Mesothelial cell of epicardium (in vitro differentiated cells): ENCODE data around the gene PTPRN2. TPM values are rescaled to one million over a fixed set of nuclear protein-coding genes. Genes with fewer than 3 reads are reported as not detected.

Source experiments
- DNase-seq, 2 experiments: peaks; one replicate each; pipeline ENCODE4 v3.0.0; 2021; ENCODE audit warnings: low spot score in 2 of 2; ENCODE audit not compliant: unreplicated experiment in 2 of 2
- H3K27ac Mint-ChIP-seq: 2 replicates; pipeline ENCODE4 v1.8.0; 2021; ENCODE audit warnings: mixed read lengths
- H3K27me3 Mint-ChIP-seq: 2 replicates; pipeline ENCODE4 v1.8.0; 2021; ENCODE audit warnings: low read depth, mixed read lengths
- H3K36me3 Mint-ChIP-seq: 2 replicates; pipeline ENCODE4 v1.8.0; 2021; ENCODE audit warnings: mixed read lengths
- H3K4me1 Mint-ChIP-seq: 2 replicates; pipeline ENCODE4 v1.8.0; 2021; ENCODE audit warnings: mixed read lengths
- H3K4me3 Mint-ChIP-seq: 2 replicates; pipeline ENCODE4 v1.8.0; 2021; ENCODE audit warnings: mild to moderate bottlenecking, moderate library complexity, mixed read lengths
- H3K9me3 Mint-ChIP-seq: 2 replicates; pipeline ENCODE4 v1.8.0; 2021; ENCODE audit warnings: mixed read lengths
- total RNA-seq: library from RNA; stranded (reverse); gene quantifications from 3 replicates; pipeline ENCODE4 v1.2.1, GENCODE V29; 2021
- TF ChIP-seq, protein P1 (sequence below): fragments of 200-600 bp; sonication (generic); IDR thresholded peaks from one replicate; pipeline ENCODE4 v1.5.0; 2021; ENCODE audit warnings: antibody characterized with exemption; ENCODE audit not compliant: unreplicated experiment

PTPRN2 gene
- total RNA-seq, 1 donor from 2014 or later, result 2.2 TPM

DNA sequence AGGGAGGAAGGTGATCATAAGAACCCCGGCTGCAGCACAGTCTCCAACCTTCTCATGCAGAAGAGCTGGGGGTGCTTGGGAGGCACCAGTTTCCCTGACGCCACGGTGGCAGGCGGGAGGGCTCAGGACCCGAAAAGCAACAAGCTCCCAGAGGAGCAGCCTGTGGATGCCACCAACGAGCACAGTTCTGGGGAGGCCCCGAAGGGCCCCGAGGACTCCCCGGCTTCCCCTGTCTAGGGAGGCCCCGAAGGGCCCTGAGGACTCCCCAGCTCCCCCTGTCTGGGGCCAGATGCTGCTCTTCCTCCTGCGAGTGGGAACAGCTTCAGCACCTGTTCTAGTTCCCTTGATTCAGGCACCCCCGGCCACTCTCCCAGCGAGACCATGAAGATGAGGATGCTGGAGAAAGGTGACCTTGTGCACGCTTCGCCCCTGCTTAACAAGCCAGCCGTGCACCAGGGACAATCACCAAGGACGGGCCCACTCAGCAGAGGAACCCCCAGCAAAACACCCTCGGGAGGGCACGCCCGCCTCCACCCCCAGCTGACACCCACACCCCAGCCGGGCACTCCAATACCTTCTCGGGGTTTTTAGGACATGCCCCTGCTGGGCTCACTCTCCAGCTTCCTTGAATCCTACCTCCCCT lies 112.5 kb downstream of the PTPRN2 start:
- H3K27me3 Mint-ChIP-seq, result peaks cover 20% of the 10 kb centered on the region
- no peaks in the 10 kb centered on the region for H3K36me3 Mint-ChIP-seq
- no peak overlapping the region for H3K4me3 Mint-ChIP-seq
- DNase-seq, result no peak
- no peak overlapping the region for H3K27ac Mint-ChIP-seq
- peaks cover 2% of the 10 kb centered on the region for H3K9me3 Mint-ChIP-seq
- peaks cover 3% of the 10 kb centered on the region for H3K4me1 Mint-ChIP-seq
- TF ChIP-seq, protein P1, sequence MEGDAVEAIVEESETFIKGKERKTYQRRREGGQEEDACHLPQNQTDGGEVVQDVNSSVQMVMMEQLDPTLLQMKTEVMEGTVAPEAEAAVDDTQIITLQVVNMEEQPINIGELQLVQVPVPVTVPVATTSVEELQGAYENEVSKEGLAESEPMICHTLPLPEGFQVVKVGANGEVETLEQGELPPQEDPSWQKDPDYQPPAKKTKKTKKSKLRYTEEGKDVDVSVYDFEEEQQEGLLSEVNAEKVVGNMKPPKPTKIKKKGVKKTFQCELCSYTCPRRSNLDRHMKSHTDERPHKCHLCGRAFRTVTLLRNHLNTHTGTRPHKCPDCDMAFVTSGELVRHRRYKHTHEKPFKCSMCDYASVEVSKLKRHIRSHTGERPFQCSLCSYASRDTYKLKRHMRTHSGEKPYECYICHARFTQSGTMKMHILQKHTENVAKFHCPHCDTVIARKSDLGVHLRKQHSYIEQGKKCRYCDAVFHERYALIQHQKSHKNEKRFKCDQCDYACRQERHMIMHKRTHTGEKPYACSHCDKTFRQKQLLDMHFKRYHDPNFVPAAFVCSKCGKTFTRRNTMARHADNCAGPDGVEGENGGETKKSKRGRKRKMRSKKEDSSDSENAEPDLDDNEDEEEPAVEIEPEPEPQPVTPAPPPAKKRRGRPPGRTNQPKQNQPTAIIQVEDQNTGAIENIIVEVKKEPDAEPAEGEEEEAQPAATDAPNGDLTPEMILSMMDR, result no peak

DNA sequence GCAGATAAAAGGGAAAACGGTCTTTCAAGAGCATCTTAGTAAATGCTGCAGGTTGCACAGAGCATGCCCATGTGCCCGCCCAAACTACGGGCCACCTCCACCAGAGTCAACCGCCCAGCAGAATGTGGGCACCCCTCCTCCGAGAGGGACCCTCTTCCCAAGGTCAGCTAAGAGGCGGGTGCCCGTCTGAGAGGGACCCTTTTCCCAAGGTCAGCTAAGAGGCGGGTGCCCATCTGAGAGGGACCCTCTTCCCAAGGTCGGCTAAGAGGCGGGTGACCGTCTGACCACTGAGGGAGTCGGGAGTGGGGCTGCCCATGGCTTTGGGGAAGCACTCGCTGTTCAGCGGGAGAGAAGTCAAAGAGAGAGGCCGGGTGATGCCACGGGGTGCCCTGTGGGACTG lies 113.1 kb downstream of the PTPRN2 start:
- Mint-ChIP-seq H3K27ac (no peak overlapping the region), H3K36me3 (no peaks in the 10 kb centered on the region), H3K9me3 (no peaks in the 10 kb centered on the region), H3K27me3 (peaks cover 20% of the 10 kb centered on the region), H3K4me1 (peaks cover 3% of the 10 kb centered on the region), H3K4me3 (no peak overlapping the region)
- no peak for DNase-seq
- TF ChIP-seq, protein P1, result no peak

DNA sequence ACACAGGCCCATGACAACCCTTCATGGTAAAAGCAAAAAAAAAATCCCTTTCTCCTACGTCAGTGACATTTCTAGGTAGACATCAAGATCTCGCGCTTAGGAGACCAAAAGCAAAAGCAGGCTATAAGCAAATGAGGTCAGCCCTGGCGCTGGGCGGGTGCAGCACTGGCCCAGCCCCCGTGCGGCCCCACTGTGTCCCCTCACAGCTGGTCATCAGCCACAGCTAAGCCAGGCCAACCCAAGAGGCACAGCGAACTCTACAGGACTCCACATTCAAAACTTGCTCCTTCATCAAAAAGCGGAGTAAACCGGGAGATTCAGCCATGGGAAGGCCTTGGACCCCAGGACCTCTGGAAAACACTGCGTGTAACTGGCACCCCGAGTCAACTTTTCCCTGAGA lies 113.7 kb downstream of the PTPRN2 start:
- Mint-ChIP-seq H3K27me3 (peaks cover 20% of the 10 kb centered on the region), H3K36me3 (no peaks in the 10 kb centered on the region), H3K4me1 (peaks cover 3% of the 10 kb centered on the region), H3K9me3 (no peaks in the 10 kb centered on the region), H3K27ac (no peak overlapping the region), H3K4me3 (no peak overlapping the region)
- TF ChIP-seq, protein P1, result no peak
- no peak for DNase-seq

DNA sequence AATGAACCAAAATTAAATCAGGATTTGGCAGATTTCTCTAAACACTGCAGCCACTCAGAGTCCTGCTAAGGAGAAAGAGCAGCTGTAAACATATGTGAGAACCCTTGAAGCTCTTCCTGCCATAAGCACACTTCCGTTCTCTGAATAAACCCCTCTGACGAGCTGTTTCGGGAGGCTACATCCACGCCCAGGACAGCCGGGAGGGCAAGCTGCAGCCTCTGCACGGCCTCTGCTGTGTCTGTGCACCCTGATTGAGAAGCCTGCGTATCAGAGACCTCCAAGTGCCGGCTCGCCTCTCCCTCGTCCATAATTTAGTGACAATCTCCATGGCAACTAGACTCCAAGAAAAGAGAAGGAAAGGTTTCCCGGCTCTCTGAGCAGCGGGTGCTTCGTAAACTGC lies 114.4 kb downstream of the PTPRN2 start:
- TF ChIP-seq, protein P1, result no peak
- H3K9me3 Mint-ChIP-seq, result no peaks in the 10 kb centered on the region
- DNase-seq, result no peak
- no peaks in the 10 kb centered on the region for H3K36me3 Mint-ChIP-seq
- peaks cover 3% of the 10 kb centered on the region for H3K4me1 Mint-ChIP-seq
- no peak overlapping the region for H3K4me3 Mint-ChIP-seq
- peak overlapping the region; percentile 13 for H3K27ac Mint-ChIP-seq
- peaks cover 21% of the 10 kb centered on the region for H3K27me3 Mint-ChIP-seq

DNA sequence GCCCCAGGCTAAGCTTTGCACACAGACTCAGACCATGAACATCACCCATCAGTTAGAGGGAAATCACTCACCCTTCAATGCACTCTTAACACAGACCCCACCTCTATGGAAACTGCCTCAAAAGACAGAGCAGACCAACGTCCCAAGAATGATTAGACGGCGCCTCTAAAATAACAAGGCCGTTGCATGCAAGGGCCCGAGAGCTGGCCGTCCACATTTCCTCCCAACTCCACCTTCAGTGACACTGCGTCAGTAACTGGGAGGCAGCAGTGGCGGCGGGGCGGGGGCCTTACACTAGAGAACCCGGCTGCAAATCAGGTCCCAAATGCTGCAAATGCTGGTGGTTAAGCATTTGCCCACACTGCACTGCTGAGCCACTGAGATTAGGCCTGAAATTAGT lies 115.0 kb downstream of the PTPRN2 start:
- Mint-ChIP-seq H3K4me1 (peaks cover 3% of the 10 kb centered on the region), H3K27me3 (peaks cover 24% of the 10 kb centered on the region), H3K9me3 (no peaks in the 10 kb centered on the region), H3K4me3 (no peak overlapping the region), H3K36me3 (no peaks in the 10 kb centered on the region), H3K27ac (no peak overlapping the region)
- DNase-seq, result no peak
- TF ChIP-seq, protein P1, result no peak

DNA sequence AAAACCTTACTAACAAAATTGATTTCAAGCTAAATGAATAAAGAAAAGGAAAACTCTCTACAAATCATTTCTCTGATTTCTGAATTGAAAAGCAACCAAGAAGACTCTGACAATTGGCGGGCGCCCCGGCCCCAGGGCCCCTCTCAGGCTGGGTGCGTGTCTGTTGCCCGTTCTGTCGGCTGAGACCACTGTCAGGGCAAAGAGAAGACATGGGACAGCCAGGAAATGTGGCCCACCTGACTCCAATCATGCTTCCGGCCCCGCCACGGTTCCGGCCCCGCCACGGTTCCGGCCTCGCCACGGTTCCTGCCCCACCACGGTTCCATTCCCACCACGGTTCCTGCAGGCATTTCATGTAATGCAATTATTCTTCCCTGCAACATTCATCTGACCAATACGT lies 115.9 kb downstream of the PTPRN2 start:
- TF ChIP-seq, protein P1, result no peak
- Mint-ChIP-seq H3K4me3 (no peak overlapping the region), H3K4me1 (peaks cover 3% of the 10 kb centered on the region), H3K36me3 (no peaks in the 10 kb centered on the region), H3K27ac (no peak overlapping the region), H3K27me3 (peaks cover 24% of the 10 kb centered on the region), H3K9me3 (no peaks in the 10 kb centered on the region)
- DNase-seq, result no peak
